GM10266 (cell line): ENCODE data around the gene TCF4.

Source experiments
- DNase-seq: peaks from one replicate; pipeline ENCODE4 v3.0.0; 2012; ENCODE audit errors: extremely low spot score
- TF ChIP-seq, protein P1 (sequence below): IDR thresholded peaks from 2 replicates; pipeline ENCODE4 v1.5.1; 2012; ENCODE audit warnings: mild to moderate bottlenecking, low read depth; ENCODE audit not compliant: control insufficient read depth, insufficient read depth; ENCODE audit errors: missing control alignments

The TCF4 gene

GRCh38 chr18:55486936-55487335 lies 101.1 kb downstream of the TCF4 start:
- TF ChIP-seq, protein P1, sequence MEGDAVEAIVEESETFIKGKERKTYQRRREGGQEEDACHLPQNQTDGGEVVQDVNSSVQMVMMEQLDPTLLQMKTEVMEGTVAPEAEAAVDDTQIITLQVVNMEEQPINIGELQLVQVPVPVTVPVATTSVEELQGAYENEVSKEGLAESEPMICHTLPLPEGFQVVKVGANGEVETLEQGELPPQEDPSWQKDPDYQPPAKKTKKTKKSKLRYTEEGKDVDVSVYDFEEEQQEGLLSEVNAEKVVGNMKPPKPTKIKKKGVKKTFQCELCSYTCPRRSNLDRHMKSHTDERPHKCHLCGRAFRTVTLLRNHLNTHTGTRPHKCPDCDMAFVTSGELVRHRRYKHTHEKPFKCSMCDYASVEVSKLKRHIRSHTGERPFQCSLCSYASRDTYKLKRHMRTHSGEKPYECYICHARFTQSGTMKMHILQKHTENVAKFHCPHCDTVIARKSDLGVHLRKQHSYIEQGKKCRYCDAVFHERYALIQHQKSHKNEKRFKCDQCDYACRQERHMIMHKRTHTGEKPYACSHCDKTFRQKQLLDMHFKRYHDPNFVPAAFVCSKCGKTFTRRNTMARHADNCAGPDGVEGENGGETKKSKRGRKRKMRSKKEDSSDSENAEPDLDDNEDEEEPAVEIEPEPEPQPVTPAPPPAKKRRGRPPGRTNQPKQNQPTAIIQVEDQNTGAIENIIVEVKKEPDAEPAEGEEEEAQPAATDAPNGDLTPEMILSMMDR = no peak
- no peak for DNase-seq

- TF ChIP-seq, protein P1 = no peak
- no peak for DNase-seq
These were observed 102.3 kb downstream of the TCF4 start for GRCh38 chr18:55485666-55486065.

DNA sequence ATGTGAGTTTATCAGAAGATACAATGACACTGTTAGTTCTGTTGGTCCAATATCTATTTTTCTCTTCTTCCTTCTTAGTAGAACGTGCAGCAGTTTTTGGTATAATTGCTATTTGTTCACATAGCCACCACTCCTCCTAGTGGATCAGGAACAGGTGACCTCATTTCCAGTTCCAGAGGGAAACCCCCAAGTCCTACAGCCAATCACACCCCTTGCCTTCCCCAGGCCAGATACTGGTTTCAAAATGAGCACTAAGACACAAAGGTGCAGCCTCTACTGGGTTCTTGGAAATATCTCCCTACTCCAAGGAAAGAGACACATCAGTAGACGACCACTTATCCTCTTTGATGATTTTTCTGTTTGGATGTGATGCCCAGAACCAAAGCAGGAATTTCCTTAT lies 103.2 kb downstream of the TCF4 start:
- TF ChIP-seq, protein P1 = no peak
- DNase-seq = no peak

DNA sequence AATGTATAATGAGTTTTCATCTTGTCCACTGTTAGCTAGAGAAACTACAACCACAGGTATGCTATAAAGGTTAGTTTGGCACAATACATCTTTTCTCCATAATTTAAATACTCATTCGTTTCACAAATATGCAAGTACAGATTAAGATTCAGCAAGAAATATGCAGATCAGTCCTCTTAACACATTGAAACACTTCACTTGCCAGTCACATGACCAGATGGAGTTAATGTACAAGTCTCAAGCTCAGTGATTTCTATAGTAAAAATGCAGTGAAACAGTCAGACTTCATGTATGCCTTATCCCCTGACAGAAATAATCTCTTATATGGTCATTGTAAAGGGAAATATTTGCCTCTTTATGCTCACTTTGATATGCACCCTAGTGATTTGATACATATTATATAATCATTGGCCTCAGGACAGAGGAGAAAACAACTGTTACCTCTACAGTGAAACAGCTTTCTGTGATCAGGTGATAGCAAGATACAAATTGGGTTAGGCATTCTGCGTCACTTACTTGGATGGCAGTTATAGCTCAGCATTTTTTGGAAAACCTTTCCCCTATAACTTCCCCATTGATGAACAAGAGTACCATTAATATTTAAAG lies 104.6 kb downstream of the TCF4 start:
- TF ChIP-seq, protein P1 = no peak
- no peak for DNase-seq

- DNase-seq = no peak
- TF ChIP-seq, protein P1 = no peak
These were observed 108.2 kb downstream of the TCF4 start for GRCh38 chr18:55479656-55480420.

DNA sequence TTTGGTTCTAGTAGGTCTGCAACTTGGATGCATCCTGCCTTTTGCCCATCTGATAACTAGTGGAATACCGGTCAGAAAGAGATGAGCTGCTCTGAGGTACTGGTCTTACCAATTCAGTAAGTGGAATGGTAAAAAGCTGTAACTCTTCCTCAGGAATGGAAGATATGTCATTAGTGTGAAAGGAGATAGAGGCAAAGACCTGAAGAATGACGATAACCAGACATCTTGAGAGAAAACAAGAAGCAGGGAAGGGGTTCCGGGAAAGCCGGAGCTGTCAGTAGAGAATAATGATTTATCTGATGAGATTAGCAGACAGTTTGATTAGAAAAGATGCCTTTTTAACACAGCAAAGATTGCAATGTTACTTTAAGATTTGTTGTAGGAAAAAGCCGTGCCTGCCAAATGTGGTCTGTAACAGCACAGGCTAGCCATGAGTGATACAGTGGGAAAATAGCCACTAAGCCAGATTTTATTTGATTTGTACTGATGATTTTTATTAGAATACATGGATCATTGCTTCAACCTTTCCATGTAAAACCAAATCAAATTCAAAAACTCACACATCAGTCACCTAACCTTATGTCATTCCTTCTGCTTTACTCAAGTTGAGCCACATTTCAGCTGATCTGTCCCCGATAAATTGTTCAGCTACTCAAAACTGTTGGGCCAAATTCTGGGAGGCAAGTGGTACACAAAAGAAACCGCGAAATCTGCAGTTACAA lies 110.0 kb downstream of the TCF4 start:
- TF ChIP-seq, protein P1 = no peak

GRCh38 chr18:55477499-55477859 lies 110.5 kb downstream of the TCF4 start:
- TF ChIP-seq, protein P1 = no peak
- peak; percentile 15 for DNase-seq

More for the DNA sequence above, 110.0 kb downstream of the TCF4 start:
- no peak for DNase-seq
